ENCODE data around the gene ATF7IP.
A peak's percentile ranks its signal among the peaks of the same experiment; 100 is the strongest.

ATF7IP gene

DNA sequence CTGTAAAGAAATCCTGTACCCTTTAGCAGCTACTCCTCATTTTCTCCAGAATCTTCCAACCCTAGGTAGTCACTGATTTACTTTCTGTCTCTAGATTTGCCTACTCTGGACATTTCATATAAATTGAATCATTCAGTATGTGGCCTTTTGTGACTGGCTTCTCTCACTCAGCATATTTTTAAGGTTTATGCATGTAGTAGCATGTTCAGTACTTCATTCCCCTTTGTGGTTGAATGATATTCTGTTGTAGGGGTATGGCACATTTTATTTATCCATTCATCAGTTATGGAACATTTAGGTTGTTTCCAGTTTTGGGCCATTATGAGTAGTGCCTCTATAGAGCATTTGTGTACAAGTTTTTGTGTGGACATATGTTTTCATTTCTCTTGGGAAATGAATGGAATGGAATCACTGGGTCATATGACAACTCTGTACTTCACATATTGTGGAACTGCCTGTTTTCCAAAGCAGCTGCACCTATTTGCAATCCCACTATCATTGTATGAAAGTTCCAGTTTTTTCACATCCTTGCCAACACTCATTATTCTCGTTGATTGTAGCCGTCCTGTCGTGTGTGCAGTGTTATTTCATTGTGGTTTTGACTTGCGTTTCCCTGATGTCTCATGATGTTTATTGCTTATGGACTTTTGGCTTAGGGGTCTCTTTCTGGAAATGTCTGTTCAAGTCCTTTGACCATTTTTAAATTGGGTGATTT is 57.2 kb downstream of the ATF7IP start:
- DNase-seq = no peak

DNA sequence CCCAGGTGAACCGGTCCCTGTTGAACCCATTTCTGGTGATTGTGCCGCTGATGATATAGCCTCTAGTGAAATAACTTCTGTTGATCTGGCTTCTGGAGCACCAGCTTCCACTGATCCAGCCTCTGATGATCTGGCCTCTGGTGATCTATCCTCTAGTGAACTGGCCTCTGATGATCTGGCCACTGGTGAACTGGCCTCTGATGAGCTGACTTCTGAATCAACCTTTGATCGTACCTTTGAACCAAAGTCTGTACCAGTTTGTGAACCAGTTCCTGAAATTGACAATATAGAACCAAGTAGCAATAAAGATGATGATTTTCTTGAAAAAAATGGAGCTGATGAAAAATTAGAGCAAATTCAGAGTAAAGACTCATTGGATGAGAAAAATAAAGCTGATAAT is 59.1 kb downstream of the ATF7IP start:
- DNase-seq = no peak

DNA sequence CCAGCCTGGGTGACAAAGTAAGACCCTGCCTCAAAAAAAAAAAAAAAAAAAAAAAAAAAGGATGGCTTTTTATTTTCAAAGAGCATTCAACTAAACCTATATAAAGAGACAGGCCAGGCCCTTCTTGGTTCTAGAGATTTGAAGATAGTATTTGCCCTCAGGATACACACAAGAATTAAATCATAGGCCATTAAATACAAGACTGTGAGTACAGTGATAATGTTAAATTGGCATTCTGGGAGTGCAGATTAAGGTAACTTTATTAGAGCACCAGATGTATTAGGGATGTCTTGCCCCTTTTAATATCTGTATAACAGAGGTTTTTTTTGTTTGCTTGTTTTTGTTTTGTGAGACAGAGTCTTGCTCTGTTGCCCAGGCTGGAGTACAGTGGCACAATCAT is 61.3 kb downstream of the ATF7IP start:
- no peak for DNase-seq

DNA sequence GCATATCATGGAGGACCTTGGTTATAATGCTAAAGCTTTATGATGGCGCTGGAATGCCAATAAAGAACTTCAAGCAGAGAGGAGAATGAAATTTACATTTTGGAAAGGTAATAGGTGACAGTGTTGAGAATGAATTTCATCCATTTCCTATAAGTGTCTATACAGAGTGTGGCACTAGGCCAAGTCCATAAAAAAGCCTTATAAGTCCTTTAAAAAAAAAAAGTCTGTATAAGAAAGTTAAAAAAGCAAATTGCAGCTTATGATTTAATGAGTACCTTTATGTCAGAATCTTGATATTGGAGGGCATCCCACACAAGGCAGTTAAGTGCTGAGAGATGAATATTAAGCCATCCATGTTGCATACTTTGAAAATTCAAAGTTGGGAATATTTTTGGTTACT is 62.4 kb downstream of the ATF7IP start:
- no peak for DNase-seq

DNA sequence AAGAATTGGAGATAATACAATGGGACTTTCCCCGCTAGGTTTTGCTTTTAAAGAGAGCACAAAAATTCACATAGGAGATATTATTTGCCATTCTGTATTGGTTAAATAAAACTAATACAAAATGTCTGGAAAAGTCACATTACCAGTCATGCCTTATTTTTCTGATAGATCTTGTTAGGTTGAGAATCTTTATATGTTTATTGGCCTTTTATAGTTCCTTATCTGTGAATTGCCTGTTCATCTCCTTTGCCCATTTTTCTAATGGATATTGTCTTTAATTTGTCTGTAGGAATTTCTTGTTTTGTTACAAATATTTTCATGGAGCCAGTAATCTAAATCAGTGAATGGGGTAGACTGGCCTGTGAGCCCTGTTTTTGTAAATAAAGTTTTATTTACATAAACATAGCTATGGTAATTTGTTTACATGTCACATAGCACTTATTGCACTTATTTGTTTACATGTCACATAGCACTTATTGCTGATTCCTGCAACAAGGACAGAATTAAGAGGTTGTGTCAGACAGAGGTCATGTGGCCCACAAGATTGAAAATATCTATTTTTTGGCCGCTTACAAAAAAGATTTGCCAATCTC is 65.0 kb downstream of the ATF7IP start:
- DNase-seq = no peak

GRCh38 chr12:14431975-14432374 is 66.5 kb downstream of the ATF7IP start:
- DNase-seq = no peak

GRCh38 chr12:14435627-14436026 is 70.1 kb downstream of the ATF7IP start:
- DNase-seq = no peak

GRCh38 chr12:14442221-14442881 is 76.9 kb downstream of the ATF7IP start:
- DNase-seq = no peak

GRCh38 chr12:14443531-14443930 is 78.0 kb downstream of the ATF7IP start:
- no peak for DNase-seq

DNA sequence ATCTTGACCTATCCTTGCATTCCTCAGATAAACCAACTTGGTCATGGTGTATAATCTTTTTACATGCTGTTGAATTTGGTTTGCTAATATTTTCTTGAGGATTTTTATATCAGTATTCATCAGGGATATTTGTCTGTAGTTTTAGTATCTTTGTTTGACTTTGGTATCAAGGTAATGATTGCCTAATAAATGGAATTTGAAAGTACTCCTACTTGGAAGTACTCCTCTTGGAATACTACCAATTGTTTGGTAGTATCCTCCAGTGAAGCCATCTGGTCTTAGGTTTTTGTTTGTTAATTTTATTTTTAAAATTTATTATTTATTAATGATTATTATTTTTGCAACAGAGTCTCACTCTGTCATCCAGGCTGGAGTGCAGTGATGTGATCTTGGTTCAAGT is 85.0 kb downstream of the ATF7IP start:
- DNase-seq = no peak

- DNase-seq = no peak
These were observed 86.9 kb downstream of the ATF7IP start for GRCh38 chr12:14452336-14452735.

DNA sequence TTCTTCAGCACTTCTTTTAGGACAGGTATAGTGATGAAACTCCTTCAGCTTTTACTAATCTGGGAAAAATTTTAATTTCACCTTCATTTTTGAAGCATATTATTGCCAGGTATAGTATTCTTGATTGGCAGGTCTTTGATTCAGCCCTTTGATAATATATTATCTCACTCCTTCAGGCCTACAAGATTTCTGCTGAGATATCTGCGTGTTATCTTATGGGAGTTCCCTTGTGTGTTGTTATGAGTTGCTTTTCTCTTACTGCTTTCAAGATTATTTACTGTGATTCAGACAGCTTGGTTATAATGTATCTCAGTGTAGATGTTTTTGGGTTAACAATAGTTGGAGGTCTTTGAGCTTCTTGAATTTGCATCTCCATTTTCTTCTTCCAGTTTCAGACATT is 87.4 kb downstream of the ATF7IP start:
- DNase-seq = no peak

GRCh38 chr12:14454098-14454907 is 88.8 kb downstream of the ATF7IP start:
- DNase-seq = peak; percentile 58

DNA sequence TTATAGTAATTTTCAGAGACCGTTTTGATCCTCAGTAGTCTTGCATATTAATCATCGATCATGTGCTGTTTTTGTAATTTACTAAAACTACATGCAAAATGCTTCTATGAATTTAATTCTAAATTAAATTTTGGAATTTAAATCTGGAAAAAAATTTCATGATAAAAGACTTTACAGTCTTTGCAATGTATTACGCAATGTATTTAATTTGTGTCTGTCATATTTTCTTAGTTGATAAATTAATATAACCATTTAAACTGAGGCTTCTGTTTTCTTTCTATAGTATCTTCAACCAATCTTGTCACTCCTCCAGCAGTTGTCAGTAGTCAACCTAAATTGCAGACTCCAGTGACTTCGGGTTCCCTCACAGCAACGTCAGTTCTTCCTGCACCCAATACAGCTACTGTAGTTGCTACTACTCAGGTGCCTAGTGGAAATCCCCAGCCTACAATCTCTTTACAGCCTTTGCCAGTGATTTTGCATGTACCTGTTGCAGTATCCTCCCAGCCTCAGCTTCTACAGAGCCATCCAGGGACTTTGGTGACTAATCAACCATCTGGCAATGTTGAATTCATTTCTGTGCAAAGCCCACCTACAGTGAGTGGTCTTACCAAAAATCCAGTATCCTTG is 94.8 kb downstream of the ATF7IP start:
- peak; percentile 14 for DNase-seq

DNA sequence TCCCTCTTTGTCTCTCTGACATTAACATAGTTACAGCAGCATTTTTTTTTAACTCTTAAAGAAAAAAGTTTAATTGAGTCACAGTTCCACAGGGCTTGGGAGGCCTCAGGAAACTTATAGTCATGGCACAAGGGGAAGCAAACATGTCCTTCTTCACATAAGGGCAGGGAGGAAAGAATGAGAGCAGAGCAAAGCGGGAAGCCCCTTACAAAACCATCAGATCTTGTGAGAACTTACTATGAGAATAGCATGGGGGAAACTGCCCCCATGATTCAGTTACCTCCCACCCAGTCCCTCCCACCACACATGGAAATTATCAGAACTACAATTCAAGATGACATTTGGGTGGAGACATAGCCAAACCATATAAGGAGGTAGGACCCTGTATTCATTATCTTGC is 106.0 kb downstream of the ATF7IP start:
- DNase-seq = no peak

- DNase-seq = no peak
These were observed 108.3 kb downstream of the ATF7IP start for GRCh38 chr12:14473707-14474287.

GRCh38 chr12:14479004-14479403 is 113.5 kb downstream of the ATF7IP start:
- DNase-seq = no peak

- no peak for DNase-seq
These were observed 115.7 kb downstream of the ATF7IP start for GRCh38 chr12:14481201-14481600.

DNA sequence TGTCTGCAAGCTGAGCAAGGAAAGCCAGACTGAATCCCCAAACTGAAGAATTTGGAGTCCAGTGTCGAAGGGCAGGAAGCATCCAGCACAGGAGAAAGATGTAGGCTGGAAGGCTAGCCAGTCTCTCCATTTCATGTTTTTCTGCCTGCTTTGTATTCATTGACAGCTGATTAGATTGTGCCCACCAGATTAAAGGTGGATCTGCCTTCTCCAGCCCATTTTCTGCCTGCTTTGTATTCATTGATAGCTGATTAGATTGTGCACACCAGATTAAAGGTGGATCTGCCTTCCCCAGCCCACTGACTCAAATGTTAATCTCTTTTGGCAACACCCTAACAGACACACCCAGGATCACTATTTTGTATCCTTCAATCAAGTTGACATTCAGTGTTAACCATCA is 116.9 kb downstream of the ATF7IP start:
- DNase-seq = no peak

- no peak for DNase-seq
These were observed 117.4 kb downstream of the ATF7IP start for GRCh38 chr12:14482886-14483285.

GRCh38 chr12:14495326-14495725 is 129.8 kb downstream of the ATF7IP start:
- DNase-seq = no peak
